ENCODE measurements around the gene ANXA10.
A peak's percentile ranks its signal among the peaks of the same experiment; 100 is the strongest.

The ANXA10 gene

GRCh38 chr4:168092176-168092712 is at the start of gene ANXA10:
TSS of gene ANXA10 (plus strand) at chr4:168092537. CDS start at chr4:168092701, 164 bp downstream.
- FAIRE-seq, result no peak
- no peak for DNase-seq (ENCODE audit: insufficient read length, low spot score)

- DNase-seq (ENCODE audit: insufficient read length, low spot score) (no peak), FAIRE-seq (no peak)
These were observed 47.0 kb upstream of the ANXA10 start for GRCh38 chr4:168045354-168045753.

GRCh38 chr4:168050002-168050401 is 42.3 kb upstream of the ANXA10 start:
- DNase-seq (ENCODE audit: insufficient read length, low spot score) (no peak), FAIRE-seq (no peak)

- FAIRE-seq, result no peak
These were observed 40.8 kb upstream of the ANXA10 start for GRCh38 chr4:168051526-168051925.

GRCh38 chr4:168057412-168057811 is 34.9 kb upstream of the ANXA10 start:
- DNase-seq (ENCODE audit: insufficient read length, low spot score) (no peak), FAIRE-seq (no peak)

More at GRCh38 chr4:168051526-168051925, 40.8 kb upstream of the ANXA10 start:
- DNase-seq (ENCODE audit: insufficient read length, low spot score), result no peak

- DNase-seq (ENCODE audit: insufficient read length, low spot score) (no peak), FAIRE-seq (no peak)
These were observed 33.1 kb upstream of the ANXA10 start for GRCh38 chr4:168059251-168059650.

GRCh38 chr4:168063031-168063430 is 29.3 kb upstream of the ANXA10 start:
- FAIRE-seq (no peak), DNase-seq (ENCODE audit: insufficient read length, low spot score) (no peak)

GRCh38 chr4:168070903-168071302 is 21.4 kb upstream of the ANXA10 start:
- DNase-seq (ENCODE audit: insufficient read length, low spot score) (no peak), FAIRE-seq (no peak)

GRCh38 chr4:168071304-168071703 is 21.0 kb upstream of the ANXA10 start:
- no peak for DNase-seq (ENCODE audit: insufficient read length, low spot score)
- FAIRE-seq, result no peak

GRCh38 chr4:168074861-168075260 is 17.5 kb upstream of the ANXA10 start:
- FAIRE-seq (no peak), DNase-seq (ENCODE audit: insufficient read length, low spot score) (no peak)

GRCh38 chr4:168076989-168077725 is 15.2 kb upstream of the ANXA10 start:
- FAIRE-seq (peak; percentile 45), DNase-seq (ENCODE audit: insufficient read length, low spot score) (peak; percentile 4)

GRCh38 chr4:168077726-168078239 is 14.6 kb upstream of the ANXA10 start:
- DNase-seq (ENCODE audit: insufficient read length, low spot score), result no peak
- FAIRE-seq, result no peak

- DNase-seq (ENCODE audit: insufficient read length, low spot score), result no peak
- no peak for FAIRE-seq
These were observed 10.0 kb upstream of the ANXA10 start for GRCh38 chr4:168082379-168082778.

GRCh38 chr4:168095776-168096406 is 3.6 kb downstream of the ANXA10 start:
- no peak for FAIRE-seq

GRCh38 chr4:168096407-168096784 is 4.1 kb downstream of the ANXA10 start:
- FAIRE-seq, result no peak

More at GRCh38 chr4:168095776-168096406, 3.6 kb downstream of the ANXA10 start:
- DNase-seq (ENCODE audit: insufficient read length, low spot score), result no peak

GRCh38 chr4:168097161-168097560 is 4.8 kb downstream of the ANXA10 start:
- DNase-seq (ENCODE audit: insufficient read length, low spot score), result no peak
- no peak for FAIRE-seq

More at GRCh38 chr4:168096407-168096784, 4.1 kb downstream of the ANXA10 start:
- no peak for DNase-seq (ENCODE audit: insufficient read length, low spot score)

- FAIRE-seq, result no peak
- no peak for DNase-seq (ENCODE audit: insufficient read length, low spot score)
These were observed 5.9 kb downstream of the ANXA10 start for GRCh38 chr4:168098248-168098717.

GRCh38 chr4:168099195-168099594 is 6.9 kb downstream of the ANXA10 start:
- FAIRE-seq, result no peak
- no peak for DNase-seq (ENCODE audit: insufficient read length, low spot score)

GRCh38 chr4:168101026-168101425 is 8.7 kb downstream of the ANXA10 start:
- DNase-seq (ENCODE audit: insufficient read length, low spot score) (no peak), FAIRE-seq (no peak)

- DNase-seq (ENCODE audit: insufficient read length, low spot score) (no peak), FAIRE-seq (no peak)
These were observed 10.1 kb downstream of the ANXA10 start for GRCh38 chr4:168102403-168102802.

- no peak for FAIRE-seq
- no peak for DNase-seq (ENCODE audit: insufficient read length, low spot score)
These were observed 17.2 kb downstream of the ANXA10 start for GRCh38 chr4:168109527-168109926.
